ENCODE results near the gene FOS.

The FOS gene

GRCh38 chr14:75292101-75292563 lies 13.5 kb downstream of the FOS start:
- Histone ChIP-seq H3K9me3 (ENCODE audit: control insufficient read depth, insufficient read depth, low read depth, low read length) (no peaks in the 10 kb centered on the region), H3K27ac (ENCODE audit: extremely low read depth, low read depth, low read length) (no peak overlapping the region), H3K36me3 (ENCODE audit: control insufficient read depth in 2 of 2, insufficient read depth in 1 of 2, low read length in 2 of 2) (no peaks in the 10 kb centered on the region), H3K4me1 (ENCODE audit: control insufficient read depth, insufficient read depth, low read length) (peaks cover 13% of the 10 kb centered on the region; the same call in 1 of the 2 replicates), H3K4me3 (ENCODE audit: low read depth, low read length) (no peak overlapping the region)
- TF ChIP-seq ZBTB44 (tag by site-specific recombination; IDR thresholded peaks at IDR 0.05) (no peak), ZNF366 (tag by site-specific recombination; conservative IDR thresholded peaks at IDR 0.05) (no peak), ZFP37 (tag by site-specific recombination; IDR thresholded peaks at IDR 0.05) (no peak), ZNF391 (tag by site-specific recombination; IDR thresholded peaks at IDR 0.05; ENCODE audit: borderline replicate concordance, low read depth) (no peak), PRDM10 (tag by site-specific recombination; IDR thresholded peaks at IDR 0.05) (no peak), FEZF1 (tag by site-specific recombination; IDR thresholded peaks at IDR 0.05) (no peak)
- TF ChIP-seq, protein P1, sequence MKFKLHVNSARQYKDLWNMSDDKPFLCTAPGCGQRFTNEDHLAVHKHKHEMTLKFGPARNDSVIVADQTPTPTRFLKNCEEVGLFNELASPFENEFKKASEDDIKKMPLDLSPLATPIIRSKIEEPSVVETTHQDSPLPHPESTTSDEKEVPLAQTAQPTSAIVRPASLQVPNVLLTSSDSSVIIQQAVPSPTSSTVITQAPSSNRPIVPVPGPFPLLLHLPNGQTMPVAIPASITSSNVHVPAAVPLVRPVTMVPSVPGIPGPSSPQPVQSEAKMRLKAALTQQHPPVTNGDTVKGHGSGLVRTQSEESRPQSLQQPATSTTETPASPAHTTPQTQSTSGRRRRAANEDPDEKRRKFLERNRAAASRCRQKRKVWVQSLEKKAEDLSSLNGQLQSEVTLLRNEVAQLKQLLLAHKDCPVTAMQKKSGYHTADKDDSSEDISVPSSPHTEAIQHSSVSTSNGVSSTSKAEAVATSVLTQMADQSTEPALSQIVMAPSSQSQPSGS (tag by site-specific recombination; IDR thresholded peaks at IDR 0.05; ENCODE audit: low read depth), result no peak
- ChIA-PET POLR2A (interaction anchor here (0.6 to 1.1 kb wide), 3 partner anchors 11 to 128 kb away, joined by 3 to 4 read pairs (median 3); no protein-coding TSS in a partner anchor), CTCF (interaction anchor here (0.6 to 0.9 kb wide), 2 partner anchors 223 to 362 kb away, joined by 3 read pairs; partner anchors contain the start of gene ZC2HC1C)

DNA sequence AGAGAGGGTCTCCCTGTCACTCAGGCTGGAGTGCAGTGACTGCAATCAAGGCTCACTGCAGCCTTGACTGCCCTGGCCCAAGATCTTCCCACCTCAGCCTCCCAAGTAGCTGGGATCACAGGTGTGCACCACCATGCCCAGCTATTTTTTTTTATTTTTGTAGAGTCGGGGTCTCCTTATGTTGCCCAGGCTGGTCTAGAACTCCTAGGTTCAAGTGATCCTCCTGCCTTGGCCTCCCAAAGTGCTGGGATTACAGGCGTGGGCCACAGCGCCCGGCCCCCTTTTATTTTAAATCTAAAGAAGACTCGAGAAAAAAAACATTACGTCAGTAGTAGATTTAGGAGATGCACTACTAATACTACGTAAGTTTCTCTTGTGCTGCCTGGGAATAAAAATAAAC lies 14.3 kb downstream of the FOS start:
- ChIA-PET POLR2A (interaction anchor here (0.6 to 1.1 kb wide), 2 partner anchors 12 to 129 kb away, joined by 3 read pairs; no protein-coding TSS in a partner anchor), CTCF (interaction anchor here (0.6 to 0.9 kb wide), 2 partner anchors 223 to 361 kb away, joined by 3 read pairs; partner anchors contain the start of gene ZC2HC1C)
- Histone ChIP-seq H3K4me3 (ENCODE audit: low read depth, low read length) (no peak overlapping the region), H3K36me3 (ENCODE audit: control insufficient read depth in 2 of 2, insufficient read depth in 1 of 2, low read length in 2 of 2) (no peaks in the 10 kb centered on the region), H3K27ac (ENCODE audit: extremely low read depth, low read depth, low read length) (no peak overlapping the region), H3K4me1 (ENCODE audit: control insufficient read depth, insufficient read depth, low read length) (peaks cover 13% of the 10 kb centered on the region; the same call in 1 of the 2 replicates), H3K9me3 (ENCODE audit: control insufficient read depth, insufficient read depth, low read depth, low read length) (no peaks in the 10 kb centered on the region)
- TF ChIP-seq ZNF704 (tag by site-specific recombination; IDR thresholded peaks at IDR 0.05) (no peak), ZSCAN23 (tag by site-specific recombination; IDR thresholded peaks at IDR 0.05) (no peak), GLI4 (tag by site-specific recombination; IDR thresholded peaks at IDR 0.05) (no peak), ZNF341 (tag by site-specific recombination; IDR thresholded peaks at IDR 0.05; ENCODE audit: low read depth) (no peak), ZNF2 (tag by site-specific recombination; IDR thresholded peaks at IDR 0.05) (no peak), ZNF157 (tag by site-specific recombination; IDR thresholded peaks at IDR 0.05) (no peak), GFI1B (tag by site-specific recombination; IDR thresholded peaks at IDR 0.05) (no peak), ZNF302 (tag by site-specific recombination; IDR thresholded peaks at IDR 0.05; ENCODE audit: low read depth) (no peak), HIC1 (tag by site-specific recombination; IDR thresholded peaks at IDR 0.05) (no peak), ZSCAN18 (tag by site-specific recombination; IDR thresholded peaks at IDR 0.05) (no peak), ZNF10 (tag by site-specific recombination; IDR thresholded peaks at IDR 0.05) (no peak)
- TF ChIP-seq, protein P2, sequence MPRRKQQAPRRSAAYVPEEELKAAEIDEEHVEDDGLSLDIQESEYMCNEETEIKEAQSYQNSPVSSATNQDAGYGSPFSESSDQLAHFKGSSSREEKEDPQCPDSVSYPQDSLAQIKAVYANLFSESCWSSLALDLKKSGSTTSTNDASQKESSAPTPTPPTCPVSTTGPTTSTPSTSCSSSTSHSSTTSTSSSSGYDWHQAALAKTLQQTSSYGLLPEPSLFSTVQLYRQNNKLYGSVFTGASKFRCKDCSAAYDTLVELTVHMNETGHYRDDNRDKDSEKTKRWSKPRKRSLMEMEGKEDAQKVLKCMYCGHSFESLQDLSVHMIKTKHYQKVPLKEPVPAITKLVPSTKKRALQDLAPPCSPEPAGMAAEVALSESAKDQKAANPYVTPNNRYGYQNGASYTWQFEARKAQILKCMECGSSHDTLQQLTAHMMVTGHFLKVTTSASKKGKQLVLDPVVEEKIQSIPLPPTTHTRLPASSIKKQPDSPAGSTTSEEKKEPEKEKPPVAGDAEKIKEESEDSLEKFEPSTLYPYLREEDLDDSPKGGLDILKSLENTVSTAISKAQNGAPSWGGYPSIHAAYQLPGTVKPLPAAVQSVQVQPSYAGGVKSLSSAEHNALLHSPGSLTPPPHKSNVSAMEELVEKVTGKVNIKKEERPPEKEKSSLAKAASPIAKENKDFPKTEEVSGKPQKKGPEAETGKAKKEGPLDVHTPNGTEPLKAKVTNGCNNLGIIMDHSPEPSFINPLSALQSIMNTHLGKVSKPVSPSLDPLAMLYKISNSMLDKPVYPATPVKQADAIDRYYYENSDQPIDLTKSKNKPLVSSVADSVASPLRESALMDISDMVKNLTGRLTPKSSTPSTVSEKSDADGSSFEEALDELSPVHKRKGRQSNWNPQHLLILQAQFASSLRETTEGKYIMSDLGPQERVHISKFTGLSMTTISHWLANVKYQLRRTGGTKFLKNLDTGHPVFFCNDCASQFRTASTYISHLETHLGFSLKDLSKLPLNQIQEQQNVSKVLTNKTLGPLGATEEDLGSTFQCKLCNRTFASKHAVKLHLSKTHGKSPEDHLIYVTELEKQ (tag by site-specific recombination; IDR thresholded peaks at IDR 0.05; ENCODE audit: borderline replicate concordance), result no peak
